Left ventricle myocardium inferior (tissue), 1 donor: ENCODE data around the gene PIH1D1. TPM values are rescaled to one million over a fixed set of nuclear protein-coding genes. Genes with fewer than 3 reads are reported as not detected.
"Not testable (repeated sequence)": the region's sequence is repeated elsewhere in the genome, so short reads cannot be mapped to it uniquely, and the experiment has no call there.

Experiments used
- DNase-seq: peaks from one replicate; pipeline ENCODE4 v3.0.0-alpha.2; 2020
- H3K27ac ChIP-seq: fragments of 200-600 bp; replicated peaks from 2 replicates; pipeline ENCODE4 v1.8.0; 2021
- H3K27me3 ChIP-seq: fragments of 200-600 bp; 2 replicates; pipeline ENCODE4 v1.8.0; 2021; ENCODE audit warnings: low read depth
- H3K36me3 ChIP-seq: fragments of 200-600 bp; 2 replicates; pipeline ENCODE4 v1.8.0; 2021
- H3K4me1 ChIP-seq: fragments of 200-600 bp; 2 replicates; pipeline ENCODE4 v1.8.0; 2021
- H3K4me3 ChIP-seq: fragments of 200-600 bp; 2 replicates; pipeline ENCODE4 v1.8.0; 2021; ENCODE audit warnings: mild to moderate bottlenecking, moderate library complexity
- H3K9me3 ChIP-seq: fragments of 200-600 bp; replicated peaks from 2 replicates; pipeline ENCODE4 v1.8.0; 2021
- intact Hi-C: fragments of 100-400 bp; cut with micrococcal nuclease; formaldehyde crosslinking; loops from one replicate; pipeline ENCODE4 v1.11.0; 2022
- total RNA-seq: library from RNA; stranded (reverse); fragmentation: NEBNext Ultra II Directional; extraction: Animal tissue kit (Norgen Biotek cat#: 25700); gene quantifications from one replicate; pipeline ENCODE4 v1.2.1, GENCODE V29; 2021
- TF ChIP-seq, protein P1 (sequence below): fragments of 200-600 bp; IDR thresholded peaks from 2 replicates; pipeline ENCODE4 v1.8.0; 2021; ENCODE audit warnings: antibody characterized with exemption, mild to moderate bottlenecking, borderline replicate concordance
- donor health status: DM: no; HTN: yes; CAD: no; lungs with severe emphysema.

The PIH1D1 gene
- total RNA-seq, 1 donor from 2014 or later, result 24.7 TPM

DNA sequence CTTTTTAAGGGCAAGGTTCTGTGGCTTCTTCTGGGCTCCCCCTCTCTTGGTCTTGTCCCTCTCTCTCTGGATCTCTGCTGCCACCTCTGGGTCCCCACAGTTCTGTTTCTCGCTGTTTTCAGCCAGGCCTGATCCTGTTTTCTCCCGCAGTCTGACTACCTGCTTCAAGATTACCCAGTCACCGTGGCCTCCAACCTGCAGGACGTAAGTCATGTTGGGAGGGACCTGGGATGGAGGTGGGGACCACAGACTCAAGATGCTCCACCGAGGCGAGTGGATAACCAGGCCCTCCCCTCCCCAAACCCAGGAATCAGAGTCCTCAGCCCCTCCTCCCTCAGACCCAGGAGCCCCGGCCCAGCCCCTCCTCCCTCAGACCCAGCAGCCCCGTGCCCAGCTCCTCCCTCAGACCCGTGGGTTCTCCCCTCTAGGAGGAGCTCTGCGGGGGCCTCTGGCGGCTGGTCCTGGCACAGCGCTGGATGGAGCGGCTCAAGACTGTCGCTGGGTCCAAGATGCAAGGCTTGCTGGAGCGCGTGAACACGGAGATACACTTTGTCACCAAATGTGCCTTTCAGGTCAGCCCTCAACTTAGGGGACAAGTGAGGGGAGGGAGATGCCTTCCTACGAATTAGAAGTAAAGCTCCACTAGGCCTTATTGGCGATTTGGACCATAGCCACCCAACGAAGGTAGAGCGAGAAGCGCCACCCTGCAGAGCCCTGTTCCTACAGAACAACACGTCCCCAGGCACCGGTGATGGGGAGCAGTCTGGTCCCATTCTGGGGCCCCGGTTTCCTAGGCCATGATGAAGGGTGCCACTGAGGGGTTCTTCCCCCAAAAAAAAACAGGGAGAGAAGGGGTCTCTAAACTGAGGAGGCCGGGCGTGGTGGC lies 24.6 kb upstream of the PIH1D1 start:
- H3K9me3 ChIP-seq, result no peaks in the 10 kb centered on the region
- no peaks in the 10 kb centered on the region for H3K36me3 ChIP-seq
- H3K4me3 ChIP-seq, result no peak overlapping the region
- intact Hi-C loops, result no loop called here
- H3K4me1 ChIP-seq, result peaks cover 27% of the 10 kb centered on the region
- peak overlapping the region; percentile 91 for H3K27ac ChIP-seq
- DNase-seq, result no peak
- TF ChIP-seq, protein P1, sequence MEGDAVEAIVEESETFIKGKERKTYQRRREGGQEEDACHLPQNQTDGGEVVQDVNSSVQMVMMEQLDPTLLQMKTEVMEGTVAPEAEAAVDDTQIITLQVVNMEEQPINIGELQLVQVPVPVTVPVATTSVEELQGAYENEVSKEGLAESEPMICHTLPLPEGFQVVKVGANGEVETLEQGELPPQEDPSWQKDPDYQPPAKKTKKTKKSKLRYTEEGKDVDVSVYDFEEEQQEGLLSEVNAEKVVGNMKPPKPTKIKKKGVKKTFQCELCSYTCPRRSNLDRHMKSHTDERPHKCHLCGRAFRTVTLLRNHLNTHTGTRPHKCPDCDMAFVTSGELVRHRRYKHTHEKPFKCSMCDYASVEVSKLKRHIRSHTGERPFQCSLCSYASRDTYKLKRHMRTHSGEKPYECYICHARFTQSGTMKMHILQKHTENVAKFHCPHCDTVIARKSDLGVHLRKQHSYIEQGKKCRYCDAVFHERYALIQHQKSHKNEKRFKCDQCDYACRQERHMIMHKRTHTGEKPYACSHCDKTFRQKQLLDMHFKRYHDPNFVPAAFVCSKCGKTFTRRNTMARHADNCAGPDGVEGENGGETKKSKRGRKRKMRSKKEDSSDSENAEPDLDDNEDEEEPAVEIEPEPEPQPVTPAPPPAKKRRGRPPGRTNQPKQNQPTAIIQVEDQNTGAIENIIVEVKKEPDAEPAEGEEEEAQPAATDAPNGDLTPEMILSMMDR, result peak; percentile 55
- no peaks in the 10 kb centered on the region for H3K27me3 ChIP-seq

DNA sequence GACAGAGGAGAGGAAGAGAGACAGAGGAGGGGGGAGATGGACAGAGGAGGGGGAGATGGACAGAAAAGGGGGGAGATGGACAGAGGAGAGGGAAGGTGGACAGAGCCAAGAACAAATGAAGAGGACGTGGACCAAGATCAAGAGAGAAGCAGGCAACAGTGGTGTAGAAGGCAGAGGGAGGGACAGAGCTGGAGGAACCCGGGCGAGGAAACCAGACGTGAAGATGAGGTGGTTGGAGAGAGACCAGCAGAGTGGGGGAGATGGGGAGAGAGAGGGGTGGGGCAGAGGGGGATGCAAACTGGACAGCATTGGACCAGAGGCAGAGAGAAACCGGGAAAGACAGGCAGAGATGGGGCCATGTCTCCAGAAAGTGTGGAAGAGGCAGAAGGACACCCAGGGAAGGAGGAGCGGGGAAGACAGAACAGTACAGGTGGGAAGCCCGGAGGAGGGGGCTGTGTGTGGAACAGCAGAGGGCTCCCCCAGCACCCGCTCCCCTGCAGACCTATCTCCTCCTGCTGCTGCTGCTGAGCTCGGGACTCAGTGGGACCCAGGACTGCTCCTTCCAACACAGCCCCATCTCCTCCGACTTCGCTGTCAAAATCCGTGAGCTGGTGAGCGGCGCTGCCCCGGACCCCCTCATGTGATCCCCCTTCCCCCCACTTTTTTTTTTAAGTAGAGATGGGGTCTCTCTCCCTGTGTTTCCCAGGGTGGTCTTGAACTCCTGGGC lies 23.7 kb upstream of the PIH1D1 start:
- H3K27ac ChIP-seq, result peak overlapping the region; percentile 91
- no peak for DNase-seq
- intact Hi-C loops, result no loop called here

DNA sequence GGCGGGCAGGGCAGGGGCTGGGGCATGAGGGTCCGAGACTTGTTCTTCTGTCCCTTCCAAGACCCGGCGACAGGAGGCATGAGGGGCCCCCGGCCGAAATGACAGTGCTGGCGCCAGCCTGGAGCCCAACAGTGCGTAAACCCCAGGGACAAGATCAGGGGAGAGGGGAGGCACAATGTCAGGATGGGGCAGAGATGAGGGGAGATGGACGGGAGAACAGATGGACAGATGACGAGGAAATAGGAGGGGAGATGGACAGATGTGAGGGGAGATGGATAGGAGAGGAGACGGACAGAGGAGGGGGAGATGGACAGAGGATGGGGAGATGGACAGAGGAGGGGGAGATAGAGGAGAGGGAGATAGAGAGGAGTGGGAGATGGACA lies 22.9 kb upstream of the PIH1D1 start:
- Histone ChIP-seq H3K9me3 (no peaks in the 10 kb centered on the region), H3K4me3 (peak overlapping the region; percentile 76), H3K27me3 (no peaks in the 10 kb centered on the region), H3K4me1 (peaks cover 35% of the 10 kb centered on the region), H3K36me3 (no peaks in the 10 kb centered on the region), H3K27ac (peak overlapping the region; percentile 91)
- intact Hi-C loops, result no loop called here
- TF ChIP-seq, protein P1, result no peak
- DNase-seq, result no peak

More for the DNA sequence above, 23.7 kb upstream of the PIH1D1 start:
- Histone ChIP-seq H3K4me1 (peaks cover 27% of the 10 kb centered on the region), H3K4me3 (peak overlapping the region; percentile 76), H3K36me3 (no peaks in the 10 kb centered on the region), H3K27me3 (no peaks in the 10 kb centered on the region), H3K9me3 (no peaks in the 10 kb centered on the region)
- TF ChIP-seq, protein P1, result no peak

DNA sequence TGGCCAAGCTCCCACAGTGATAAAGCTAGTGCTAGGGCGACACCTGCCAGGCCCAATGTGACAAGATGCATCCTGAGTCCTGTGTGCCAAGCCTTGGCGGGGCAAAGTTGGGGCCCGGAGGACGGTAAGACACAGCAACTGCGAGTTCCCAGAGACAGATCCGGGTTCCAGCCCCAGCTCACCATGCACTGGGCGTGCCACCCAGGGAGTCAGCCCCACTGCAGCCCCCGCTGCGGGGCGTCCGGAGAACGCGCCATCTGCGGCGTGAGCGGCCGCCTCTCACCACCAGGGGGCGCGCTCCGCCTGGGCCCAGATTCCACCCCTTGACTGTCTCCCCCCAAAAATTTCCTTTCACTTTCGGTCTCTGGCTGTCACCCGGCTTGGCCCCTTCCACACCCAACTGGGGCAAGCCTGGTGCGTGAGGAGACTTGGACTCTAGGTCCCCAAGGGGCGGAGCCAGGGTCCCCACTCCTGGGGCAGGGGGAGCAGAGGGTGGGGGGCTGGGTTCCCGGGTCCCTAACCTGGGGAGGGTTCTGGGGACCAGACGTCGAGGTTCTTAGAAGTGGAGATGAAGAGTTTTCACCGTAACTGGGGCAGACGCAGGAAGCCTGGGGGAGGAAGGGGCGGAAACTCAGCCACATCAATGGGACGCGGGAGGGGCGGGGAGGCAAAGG lies 22.4 kb upstream of the PIH1D1 start, which contains the start of gene FLT3LG:
Gene FLT3LG, plus strand, starts transcription at position 348 of the 674 bp plus-strand sequence. CDS start 425 bp downstream, outside the sequence.
- Histone ChIP-seq H3K4me1 (peaks cover 39% of the 10 kb centered on the region), H3K4me3 (peak within 1 kb of the TSS; percentile 76), H3K36me3 (no peaks in the 10 kb centered on the region), H3K27ac (peak within 1 kb of the TSS; percentile 91), H3K9me3 (no peaks in the 10 kb centered on the region), H3K27me3 (no peaks in the 10 kb centered on the region)
- peak; percentile 79 for DNase-seq
- TF ChIP-seq, protein P1, result peak; percentile 99
- intact Hi-C loops, result no loop called here

DNA sequence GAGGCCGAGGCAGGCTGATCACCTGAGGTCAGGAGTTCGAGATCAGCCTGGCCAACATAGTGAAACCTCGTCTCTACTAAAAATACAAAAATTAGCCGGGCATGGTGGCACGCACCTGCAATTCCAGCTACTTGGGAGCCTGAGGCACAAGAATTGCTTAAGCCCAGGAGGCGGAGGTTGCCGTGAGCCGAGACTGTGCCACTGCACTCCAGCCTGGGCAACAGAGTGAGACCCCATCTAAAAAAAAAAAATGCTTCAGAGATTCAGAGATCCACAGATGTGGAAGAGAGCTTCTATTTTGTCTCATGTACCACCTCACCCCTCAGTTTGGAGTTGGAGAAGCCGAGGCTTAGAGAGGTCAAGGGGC lies 21.9 kb upstream of the PIH1D1 start:
- H3K27me3 ChIP-seq, H3K9me3 ChIP-seq, H3K36me3 ChIP-seq, DNase-seq, intact Hi-C loops: not testable (repeated sequence)
- Histone ChIP-seq H3K4me3 (peak overlapping the region; percentile 76), H3K27ac (peak overlapping the region; percentile 91), H3K4me1 (peaks cover 40% of the 10 kb centered on the region)
